C4-2B (cell line): ENCODE results near the gene SUMF1.

Experiments
- CTCF ChIP-seq: fragments of 450-650 bp; conservative IDR thresholded peaks from 2 replicates; pipeline ENCODE4 v1.5.1; 2017; ENCODE audit warnings: mild to moderate bottlenecking
- ZFX ChIP-seq: fragments of 450-650 bp; IDR thresholded peaks from 2 replicates; pipeline ENCODE4 v1.6.1; 2017

GRCh38 chr3:4449043-4449805 is 17.8 kb downstream of the SUMF1 start:
- no peak for TF ChIP-seq CTCF
- no peak for TF ChIP-seq ZFX
